Measurements from ENCODE around the gene AMFR. TPM values are rescaled to one million over a fixed set of nuclear protein-coding genes. Genes with fewer than 3 reads are reported as not detected.

AMFR gene
- total and polyA plus RNA-seq, 4 donors = 43.3 to 309 (median 98.4) TPM

DNA sequence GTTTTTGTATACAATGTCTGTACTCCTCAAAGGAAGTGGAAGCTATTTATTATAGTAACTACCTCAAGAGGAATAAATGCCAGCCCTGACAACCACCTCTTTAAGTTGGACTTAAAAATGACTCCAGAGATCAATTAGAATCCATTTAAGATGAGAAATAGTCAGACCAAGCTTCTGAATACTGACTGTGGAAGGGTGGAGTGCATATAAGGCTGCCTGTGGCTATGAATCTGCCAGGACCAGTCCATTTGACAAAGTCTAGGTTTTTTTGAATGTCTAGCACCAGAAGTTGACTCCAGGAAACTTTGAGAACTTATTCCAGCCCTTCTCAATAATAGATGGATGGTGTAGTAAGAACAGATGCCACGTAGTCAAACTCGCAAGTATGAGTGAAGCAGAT lies 41.0 kb upstream of the AMFR start:
- no peak for DNase-seq (ENCODE audit: low spot score)
- peaks cover 0 to 4% (median 2%) of the 10 kb centered on the region in 4 donors for H3K4me1 ChIP-seq (ENCODE audit: control insufficient read depth in 4 of 4, insufficient read depth in 4 of 4, low read length in 3 of 4)
- H3K27me3 ChIP-seq (ENCODE audit: control insufficient read depth in 4 of 4, insufficient read depth in 4 of 4, low read length in 3 of 4) = no peaks in the 10 kb centered on the region
- H3K4me3 ChIP-seq (ENCODE audit: low read depth in 1 of 3, low read length in 3 of 3) = no peak overlapping the region
- H3K9me3 ChIP-seq (ENCODE audit: control insufficient read depth in 4 of 4, low read length in 3 of 4) = no peaks in the 10 kb centered on the region
- no peak overlapping the region for H3K9ac ChIP-seq (ENCODE audit: low read depth in 1 of 2, low read length in 2 of 2)
- 98% methylated on average over 2 of the region's 2 CpGs for WGBS
- TF ChIP-seq HNF4G (IDR thresholded peaks at IDR 0.05) = no peak
- TF ChIP-seq RXRA (IDR thresholded peaks at IDR 0.05) = no peak
- TF ChIP-seq FOXA1 (IDR thresholded peaks at IDR 0.05) = no peak
- TF ChIP-seq HNF4A (conservative IDR thresholded peaks at IDR 0.05) = no peak
- no peak for TF ChIP-seq JUND (IDR thresholded peaks at IDR 0.05)
- no peak for TF ChIP-seq RAD21 (IDR thresholded peaks at IDR 0.05)
- TF ChIP-seq FOXA2 (IDR thresholded peaks at IDR 0.05) = no peak
- TF ChIP-seq, protein P1, sequence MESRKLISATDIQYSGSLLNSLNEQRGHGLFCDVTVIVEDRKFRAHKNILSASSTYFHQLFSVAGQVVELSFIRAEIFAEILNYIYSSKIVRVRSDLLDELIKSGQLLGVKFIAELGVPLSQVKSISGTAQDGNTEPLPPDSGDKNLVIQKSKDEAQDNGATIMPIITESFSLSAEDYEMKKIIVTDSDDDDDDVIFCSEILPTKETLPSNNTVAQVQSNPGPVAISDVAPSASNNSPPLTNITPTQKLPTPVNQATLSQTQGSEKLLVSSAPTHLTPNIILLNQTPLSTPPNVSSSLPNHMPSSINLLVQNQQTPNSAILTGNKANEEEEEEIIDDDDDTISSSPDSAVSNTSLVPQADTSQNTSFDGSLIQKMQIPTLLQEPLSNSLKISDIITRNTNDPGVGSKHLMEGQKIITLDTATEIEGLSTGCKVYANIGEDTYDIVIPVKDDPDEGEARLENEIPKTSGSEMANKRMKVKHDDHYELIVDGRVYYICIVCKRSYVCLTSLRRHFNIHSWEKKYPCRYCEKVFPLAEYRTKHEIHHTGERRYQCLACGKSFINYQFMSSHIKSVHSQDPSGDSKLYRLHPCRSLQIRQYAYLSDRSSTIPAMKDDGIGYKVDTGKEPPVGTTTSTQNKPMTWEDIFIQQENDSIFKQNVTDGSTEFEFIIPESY (IDR thresholded peaks at IDR 0.05) = no peak
- TF ChIP-seq NR2F2 (IDR thresholded peaks at IDR 0.05) = no peak
- no peak for TF ChIP-seq SP1 (IDR thresholded peaks at IDR 0.05)
- no peak for TF ChIP-seq YY1 (IDR thresholded peaks at IDR 0.05)
- TF ChIP-seq EGR1 (IDR thresholded peaks at IDR 0.05; ENCODE audit: low read depth in 2 of 2) = no peak
- TF ChIP-seq, protein P2, sequence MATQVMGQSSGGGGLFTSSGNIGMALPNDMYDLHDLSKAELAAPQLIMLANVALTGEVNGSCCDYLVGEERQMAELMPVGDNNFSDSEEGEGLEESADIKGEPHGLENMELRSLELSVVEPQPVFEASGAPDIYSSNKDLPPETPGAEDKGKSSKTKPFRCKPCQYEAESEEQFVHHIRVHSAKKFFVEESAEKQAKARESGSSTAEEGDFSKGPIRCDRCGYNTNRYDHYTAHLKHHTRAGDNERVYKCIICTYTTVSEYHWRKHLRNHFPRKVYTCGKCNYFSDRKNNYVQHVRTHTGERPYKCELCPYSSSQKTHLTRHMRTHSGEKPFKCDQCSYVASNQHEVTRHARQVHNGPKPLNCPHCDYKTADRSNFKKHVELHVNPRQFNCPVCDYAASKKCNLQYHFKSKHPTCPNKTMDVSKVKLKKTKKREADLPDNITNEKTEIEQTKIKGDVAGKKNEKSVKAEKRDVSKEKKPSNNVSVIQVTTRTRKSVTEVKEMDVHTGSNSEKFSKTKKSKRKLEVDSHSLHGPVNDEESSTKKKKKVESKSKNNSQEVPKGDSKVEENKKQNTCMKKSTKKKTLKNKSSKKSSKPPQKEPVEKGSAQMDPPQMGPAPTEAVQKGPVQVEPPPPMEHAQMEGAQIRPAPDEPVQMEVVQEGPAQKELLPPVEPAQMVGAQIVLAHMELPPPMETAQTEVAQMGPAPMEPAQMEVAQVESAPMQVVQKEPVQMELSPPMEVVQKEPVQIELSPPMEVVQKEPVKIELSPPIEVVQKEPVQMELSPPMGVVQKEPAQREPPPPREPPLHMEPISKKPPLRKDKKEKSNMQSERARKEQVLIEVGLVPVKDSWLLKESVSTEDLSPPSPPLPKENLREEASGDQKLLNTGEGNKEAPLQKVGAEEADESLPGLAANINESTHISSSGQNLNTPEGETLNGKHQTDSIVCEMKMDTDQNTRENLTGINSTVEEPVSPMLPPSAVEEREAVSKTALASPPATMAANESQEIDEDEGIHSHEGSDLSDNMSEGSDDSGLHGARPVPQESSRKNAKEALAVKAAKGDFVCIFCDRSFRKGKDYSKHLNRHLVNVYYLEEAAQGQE (IDR thresholded peaks at IDR 0.05) = no peak
- TF ChIP-seq, protein P3, sequence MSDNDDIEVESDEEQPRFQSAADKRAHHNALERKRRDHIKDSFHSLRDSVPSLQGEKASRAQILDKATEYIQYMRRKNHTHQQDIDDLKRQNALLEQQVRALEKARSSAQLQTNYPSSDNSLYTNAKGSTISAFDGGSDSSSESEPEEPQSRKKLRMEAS (IDR thresholded peaks at IDR 0.05) = no peak
- no peak for TF ChIP-seq CTCF (IDR thresholded peaks at IDR 0.05; ENCODE audit: low read depth, low read length, missing input control)
- no peak for TF ChIP-seq TAF1 (conservative IDR thresholded peaks at IDR 0.05)
- TF ChIP-seq GABPA (IDR thresholded peaks at IDR 0.05 in 1 of 2, conservative IDR thresholded peaks at IDR 0.05 in 1 of 2) = no peak
- no peak overlapping the region for H3K27ac ChIP-seq (ENCODE audit: low read depth in 1 of 2, low read length in 2 of 2)
- peaks cover 2 to 49% (median 39%) of the 10 kb centered on the region in 4 donors for H3K36me3 ChIP-seq (ENCODE audit: control insufficient read depth in 4 of 4, insufficient read depth in 3 of 4, low read depth in 1 of 4, low read length in 3 of 4)

- no peak overlapping the region for H3K4me3 ChIP-seq (ENCODE audit: low read depth in 1 of 3, low read length in 3 of 3)
- H3K36me3 ChIP-seq (ENCODE audit: control insufficient read depth in 4 of 4, insufficient read depth in 3 of 4, low read depth in 1 of 4, low read length in 3 of 4) = peaks cover 1 to 36% (median 26%) of the 10 kb centered on the region in 4 donors
- WGBS = 96% methylated on average over 6 of the region's 6 CpGs
- H3K27ac ChIP-seq (ENCODE audit: low read depth in 1 of 2, low read length in 2 of 2) = no peak overlapping the region
- H3K27me3 ChIP-seq (ENCODE audit: control insufficient read depth in 4 of 4, insufficient read depth in 4 of 4, low read length in 3 of 4) = no peaks in the 10 kb centered on the region
- H3K9me3 ChIP-seq (ENCODE audit: control insufficient read depth in 4 of 4, low read length in 3 of 4) = no peaks in the 10 kb centered on the region
- H3K4me1 ChIP-seq (ENCODE audit: control insufficient read depth in 4 of 4, insufficient read depth in 4 of 4, low read length in 3 of 4) = peaks cover 0 to 4% (median 2%) of the 10 kb centered on the region in 4 donors
- TF ChIP-seq CTCF (IDR thresholded peaks at IDR 0.05; ENCODE audit: low read depth, low read length, missing input control) = no peak
- DNase-seq (ENCODE audit: low spot score) = no peak
- no peak overlapping the region for H3K9ac ChIP-seq (ENCODE audit: low read depth in 1 of 2, low read length in 2 of 2)
Observed at GRCh38 chr16:56463153-56463552, 37.8 kb upstream of the AMFR start.

Measured in liver (tissue), 9 donors.